Psoas muscle (tissue), 8 donors: Measurements from ENCODE around the gene EML4. TPM values are rescaled to one million over a fixed set of nuclear protein-coding genes. Genes with fewer than 3 reads are reported as not detected.

Source experiments
- ATAC-seq, 4 donors: fragments of 200-7000 bp; cut with Tn5 transposase; one replicate each; pipeline ENCODE4 v1.9.1; 2020; ENCODE audit warnings: moderate library complexity in 3 of 4, mild to moderate bottlenecking in 2 of 4
- DNase-seq, 2 donors: peaks; one replicate each; pipeline ENCODE4 v3.0.0-alpha.2; 2020
- H3K27ac ChIP-seq: fragments of 200-600 bp; one replicate; pipeline ENCODE4 v1.8.0; 2022
- H3K27me3 ChIP-seq, 3 donors: fragments of 200-600 bp in 1 of 3; one replicate each; pipeline versions ENCODE4 v1.6.1 to v1.8.0; 2013 to 2022; ENCODE audit warnings: low read length in 2 of 3, mild to moderate bottlenecking in 2 of 3, moderate library complexity in 1 of 3; ENCODE audit not compliant: insufficient read depth in 3 of 3
- H3K36me3 ChIP-seq, 2 donors: fragments of 200-600 bp in 1 of 2; one replicate each; pipeline versions ENCODE4 v1.6.1 to v1.8.0; 2013 to 2022; ENCODE audit warnings: low read depth in 1 of 2, mild to moderate bottlenecking in 1 of 2, moderate library complexity in 1 of 2; ENCODE audit not compliant: insufficient read depth in 1 of 2
- H3K4me1 ChIP-seq: fragments of 200-600 bp; one replicate; pipeline ENCODE4 v1.8.0; 2022
- H3K4me3 ChIP-seq: fragments of 200-600 bp; one replicate; pipeline ENCODE4 v1.8.0; 2022; ENCODE audit warnings: mild to moderate bottlenecking
- H3K9me3 ChIP-seq: fragments of 200-600 bp; one replicate; pipeline ENCODE4 v1.8.0; 2022
- WGBS, 3 donors: extraction: QIAGEN DNeasy Blood & Tissue Kit; methylation state at CpG; one replicate each; pipeline versions ENCODE4 v1.1.6 to v1.1.7; 2013; 5-methylcytosine and 5-hydroxymethylcytosine counted together
- intact Hi-C, 2 donors: fragments of 100-400 bp; cut with DNase I; formaldehyde crosslinking; loops; one replicate each; pipeline versions ENCODE4 v1.11.0 to v1.14.2; 2022
- polyA plus RNA-seq, 3 donors: library from polyadenylated mRNA; stranded (reverse); fragments of 200-250 nt; gene quantifications; one replicate each; pipeline ENCODE4 v1.2.3, GENCODE V29; 2013
- total RNA-seq, 4 donors: library from RNA; stranded (reverse); fragmentation: NEBNext Ultra II Directional in 2 of 4; extraction: Animal tissue kit (Norgen Biotek cat#: 25700) in 2 of 4; gene quantifications; one replicate each; pipeline versions ENCODE4 v1.2.1 to v1.2.4, GENCODE V29; 2021 to 2023
- TF ChIP-seq, protein P1 (sequence below): fragments of 200-600 bp; IDR thresholded peaks from one replicate; pipeline ENCODE4 v1.8.0; 2022; ENCODE audit warnings: antibody characterized with exemption
- donor health status: healthy with polysubstance abuse.
- donor health status: DM: no; HTN: no; CAD: no; lungs with moderate emphysema.
- donor health status: Bipolar disorder and iron deficiency.
- donor health status: healthy.
- donor health status: DM: yes; HTN: yes; CAD: no.
- donor health status: DM: no; HTN: no; CAD: no.
- donor health status: DM: no; HTN: no; CAD: no.
- donor health status: DM: yes; HTN: yes; CAD: no.

Gene EML4
- total and polyA plus RNA-seq, 7 donors, result 2.7 to 8.9 (median 5.0) TPM

GRCh38 chr2:42369532-42370229 lies 200.5 kb downstream of the EML4 start:
- intact Hi-C loops, result loop anchor here in 1 of 2 donors (10.0 kb wide), 1 partner anchor 535 kb away; no protein-coding TSS in a partner anchor
- TF ChIP-seq, protein P1, sequence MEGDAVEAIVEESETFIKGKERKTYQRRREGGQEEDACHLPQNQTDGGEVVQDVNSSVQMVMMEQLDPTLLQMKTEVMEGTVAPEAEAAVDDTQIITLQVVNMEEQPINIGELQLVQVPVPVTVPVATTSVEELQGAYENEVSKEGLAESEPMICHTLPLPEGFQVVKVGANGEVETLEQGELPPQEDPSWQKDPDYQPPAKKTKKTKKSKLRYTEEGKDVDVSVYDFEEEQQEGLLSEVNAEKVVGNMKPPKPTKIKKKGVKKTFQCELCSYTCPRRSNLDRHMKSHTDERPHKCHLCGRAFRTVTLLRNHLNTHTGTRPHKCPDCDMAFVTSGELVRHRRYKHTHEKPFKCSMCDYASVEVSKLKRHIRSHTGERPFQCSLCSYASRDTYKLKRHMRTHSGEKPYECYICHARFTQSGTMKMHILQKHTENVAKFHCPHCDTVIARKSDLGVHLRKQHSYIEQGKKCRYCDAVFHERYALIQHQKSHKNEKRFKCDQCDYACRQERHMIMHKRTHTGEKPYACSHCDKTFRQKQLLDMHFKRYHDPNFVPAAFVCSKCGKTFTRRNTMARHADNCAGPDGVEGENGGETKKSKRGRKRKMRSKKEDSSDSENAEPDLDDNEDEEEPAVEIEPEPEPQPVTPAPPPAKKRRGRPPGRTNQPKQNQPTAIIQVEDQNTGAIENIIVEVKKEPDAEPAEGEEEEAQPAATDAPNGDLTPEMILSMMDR, result no peak
- Histone ChIP-seq H3K4me1 (no peaks in the 10 kb centered on the region), H3K4me3 (no peak overlapping the region), H3K27ac (no peak overlapping the region), H3K27me3 (no peaks in the 10 kb centered on the region), H3K36me3 (no peaks in the 10 kb centered on the region), H3K9me3 (no peaks in the 10 kb centered on the region)
- no peak for DNase-seq
- no peak for ATAC-seq
- 63 to 79% (median 73%) methylated on average over 5 of the region's 5 CpGs for WGBS, 3 donors

DNA sequence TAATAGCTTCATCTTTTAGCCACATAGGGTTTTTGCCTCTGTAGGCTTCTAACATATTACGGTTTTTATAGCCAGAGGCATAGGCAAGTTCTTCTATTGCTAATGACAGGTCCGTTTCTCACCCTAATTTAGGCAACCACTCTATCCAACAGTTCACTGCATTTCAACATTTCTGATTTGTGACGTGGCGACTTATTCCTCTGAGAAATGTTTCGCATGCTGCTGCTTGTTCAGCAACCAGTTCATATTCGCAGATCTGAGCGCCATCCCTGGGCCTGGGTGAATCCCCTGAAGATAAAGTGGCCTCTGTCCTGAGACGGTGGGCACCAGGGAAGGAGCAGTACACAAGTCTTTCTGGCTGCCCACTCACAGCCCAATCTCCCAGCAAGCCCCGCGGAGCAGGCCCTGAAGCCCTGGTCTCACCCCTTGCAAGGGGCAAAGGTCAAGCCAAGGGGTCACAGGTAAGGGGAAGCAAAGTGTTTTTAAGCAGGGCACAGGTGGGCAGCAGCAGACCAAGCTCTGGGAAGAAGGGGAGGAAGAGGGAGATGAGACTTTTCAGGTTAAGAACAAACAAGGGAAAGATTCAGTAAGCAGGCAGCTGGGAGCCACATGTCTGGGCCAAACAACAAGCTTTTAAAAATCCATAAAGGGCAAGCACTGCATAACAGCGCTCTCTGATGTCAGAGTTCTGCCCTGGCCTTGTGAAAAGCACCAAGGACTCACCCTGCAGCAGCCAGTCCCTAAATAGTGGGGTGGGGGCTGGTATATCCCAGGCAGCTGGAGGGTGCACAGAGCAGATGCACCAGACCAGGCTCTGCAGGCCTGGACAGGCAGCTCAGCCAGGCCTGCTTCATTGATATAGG lies 202.7 kb downstream of the EML4 start:
- TF ChIP-seq, protein P1, result no peak

DNA sequence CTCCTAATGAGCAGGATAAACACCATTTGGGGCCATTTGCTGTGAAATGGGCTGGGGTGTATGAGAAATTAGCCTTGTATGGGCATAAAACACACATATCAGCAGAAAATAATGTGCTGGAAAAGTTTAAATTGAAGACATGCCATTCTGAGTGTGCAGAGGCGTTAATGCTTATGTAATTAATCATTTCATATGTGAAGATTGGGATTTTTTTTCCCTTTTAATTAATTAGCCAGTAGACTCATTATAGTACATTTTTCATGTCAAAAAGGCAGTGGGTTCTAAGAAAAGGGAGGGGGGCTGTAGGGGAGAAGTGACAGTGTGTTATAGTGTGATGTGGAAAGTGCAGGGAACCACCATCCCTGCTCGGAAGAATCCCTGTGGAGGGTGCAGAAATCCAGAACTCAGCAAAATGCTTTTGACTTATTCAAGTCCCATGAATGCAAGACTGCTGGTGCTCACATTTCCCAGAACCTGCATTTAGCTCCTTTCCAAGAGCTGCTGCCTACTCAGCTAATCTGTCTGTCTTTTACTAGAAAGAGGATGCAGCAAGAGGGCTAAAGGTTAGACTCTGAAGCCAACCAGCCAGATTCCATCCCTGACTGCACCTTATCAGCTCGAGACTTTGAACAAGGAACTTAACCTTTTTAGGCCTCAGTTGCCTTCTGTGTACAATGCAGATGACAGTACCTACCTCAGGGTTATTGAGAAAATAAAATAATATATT lies 203.5 kb downstream of the EML4 start:
- DNase-seq, result no peak
- H3K36me3 ChIP-seq, result no peaks in the 10 kb centered on the region
- no peaks in the 10 kb centered on the region for H3K9me3 ChIP-seq
- H3K4me3 ChIP-seq, result no peak overlapping the region
- H3K27me3 ChIP-seq, result no peaks in the 10 kb centered on the region
- ATAC-seq, result no peak
- intact Hi-C loops, result no loop called here
- no peaks in the 10 kb centered on the region for H3K4me1 ChIP-seq
- no peak overlapping the region for H3K27ac ChIP-seq
- 58 to 77% (median 69%) methylated on average over 3 of the region's 3 CpGs for WGBS, 3 donors
- TF ChIP-seq, protein P1, result no peak

More for the DNA sequence above, 202.7 kb downstream of the EML4 start:
- Histone ChIP-seq H3K9me3 (no peaks in the 10 kb centered on the region), H3K27me3 (no peaks in the 10 kb centered on the region), H3K4me1 (no peaks in the 10 kb centered on the region), H3K4me3 (no peak overlapping the region), H3K36me3 (no peaks in the 10 kb centered on the region), H3K27ac (no peak overlapping the region)
- ATAC-seq (no peak), DNase-seq (no peak)
- WGBS, 3 donors, result 82 to 85% (median 84%) methylated on average over 11 of the region's 11 CpGs
- intact Hi-C loops, result no loop called here

DNA sequence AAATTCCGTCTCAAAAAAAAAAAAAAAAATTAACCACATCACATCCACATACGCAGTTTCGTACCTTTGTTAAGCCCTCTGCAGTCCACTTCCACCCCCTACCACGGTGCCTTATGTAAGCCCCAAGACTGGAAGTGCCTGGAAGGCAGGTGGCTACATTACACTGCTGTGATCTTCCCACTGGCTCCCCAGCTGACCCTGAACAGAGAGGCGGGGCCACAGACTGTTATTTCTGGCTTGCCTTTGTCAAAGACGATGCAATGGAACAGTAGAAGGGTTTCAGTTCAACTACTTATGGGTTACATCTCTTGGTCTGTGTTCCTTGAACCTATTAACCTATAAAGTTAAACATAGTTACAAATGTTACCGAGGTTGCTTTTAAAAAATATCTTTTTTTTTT lies 207.6 kb downstream of the EML4 start:
- H3K4me1 ChIP-seq, result no peaks in the 10 kb centered on the region
- H3K9me3 ChIP-seq, result no peaks in the 10 kb centered on the region
- ATAC-seq (no peak), DNase-seq (no peak)
- TF ChIP-seq, protein P1, result no peak
- intact Hi-C loops, result no loop called here
- H3K27me3 ChIP-seq, result no peaks in the 10 kb centered on the region
- no peak overlapping the region for H3K27ac ChIP-seq
- H3K4me3 ChIP-seq, result no peak overlapping the region
- H3K36me3 ChIP-seq, result no peaks in the 10 kb centered on the region
- WGBS, 3 donors, result 62 to 77% (median 65%) methylated on average over 7 of the region's 7 CpGs
